ENCODE measurements around the gene GAPDH. TPM values are rescaled to one million over a fixed set of nuclear protein-coding genes. Genes with fewer than 3 reads are reported as not detected.

The GAPDH gene
- 11,290 and 11,537 TPM in 2 replicates for total RNA-seq

GRCh38 chr12:6533923-6534694 is at the start of gene GAPDH:
GAPDH (plus strand) TSS chr12:6534517; CDS start chr12:6534833, 316 bp downstream.

GRCh38 chr12:6492838-6493496 is 41.4 kb upstream of the GAPDH start, which contains the start of gene MRPL51:
MRPL51 (minus strand) TSS chr12:6493262; CDS start chr12:6493136, 126 bp downstream.

GRCh38 chr12:6493497-6494257 is 40.6 kb upstream of the GAPDH start, which contains the start of gene NCAPD2:
NCAPD2 (plus strand) TSS chr12:6494102; CDS start chr12:6495099, 997 bp downstream.

Other genes starting within 250 kb of the GAPDH start
- 0.16 TPM in 1 of 2 replicates, not detected in the other for gene PLEKHG6, start 223.8 kb upstream of the GAPDH start, total RNA-seq
- gene TNFRSF1A, start 192.4 kb upstream of the GAPDH start, total RNA-seq: 432 and 524 TPM in 2 replicates
- gene SCNN1A, start 159.0 kb upstream of the GAPDH start, total RNA-seq: under 0.01 and 2.6 TPM in 2 replicates
- gene LTBR, start 150.4 kb upstream of the GAPDH start, total RNA-seq: 203 and 232 TPM in 2 replicates
- not detected in 2 replicates for gene CD27, start 89.6 kb upstream of the GAPDH start, total RNA-seq
- gene TAPBPL, start 82.5 kb upstream of the GAPDH start, total RNA-seq: 12.6 and 19.3 TPM in 2 replicates
- 3.1 and 3.8 TPM in 2 replicates for gene VAMP1, start 63.8 kb upstream of the GAPDH start, total RNA-seq
- 46.6 and 82.8 TPM in 2 replicates for gene MRPL51, start 41.3 kb upstream of the GAPDH start, total RNA-seq
- gene NCAPD2, start 40.4 kb upstream of the GAPDH start, total RNA-seq: 19.9 and 26.5 TPM in 2 replicates
- 11.7 and 12.3 TPM in 2 replicates for gene IFFO1, start 21.5 kb downstream of the GAPDH start, total RNA-seq
- 20.1 and 27.1 TPM in 2 replicates for gene NOP2, start 33.8 kb downstream of the GAPDH start, total RNA-seq
- gene CHD4, start 72.9 kb downstream of the GAPDH start, total RNA-seq: 144 and 191 TPM in 2 replicates
- not detected in 2 replicates for gene LPAR5, start 101.4 kb downstream of the GAPDH start, total RNA-seq
- 0.32 TPM in 1 of 2 replicates, not detected in the other for gene ACRBP, start 112.9 kb downstream of the GAPDH start, total RNA-seq
- gene ING4, start 128.6 kb downstream of the GAPDH start, total RNA-seq: 20.8 and 26.9 TPM in 2 replicates
- 25.1 and 33.4 TPM in 2 replicates for gene ZNF384, start 154.9 kb downstream of the GAPDH start, total RNA-seq
- not detected in 2 replicates for gene PIANP, start 166.3 kb downstream of the GAPDH start, total RNA-seq
- 85.7 and 96.7 TPM in 2 replicates for gene COPS7A, start 189.5 kb downstream of the GAPDH start, total RNA-seq
- 194 and 295 TPM in 2 replicates for gene MLF2, start 218.6 kb downstream of the GAPDH start, total RNA-seq
- 162 and 171 TPM in 2 replicates for gene PTMS, start 231.8 kb downstream of the GAPDH start, total RNA-seq
- gene LAG3, start 238.0 kb downstream of the GAPDH start, total RNA-seq: 0.16 TPM in 1 of 2 replicates, not detected in the other

Data from cardiac atrium fibroblast (primary cell).